NCI-H82 treated with DMSO at 0.1 percent for 48 hours (cell line): ENCODE measurements around the gene SLC41A3.

Experiments
- DNase-seq: peaks from one replicate; lab custom pipeline; 2025; ENCODE audit not compliant: unreplicated experiment; lab: John Stamatoyannopoulos, UW

The SLC41A3 gene

GRCh38 chr3:126121074-126121473 is 37.1 kb upstream of the SLC41A3 start:
- DNase-seq: no peak

GRCh38 chr3:126119976-126120375 is 36.1 kb upstream of the SLC41A3 start:
- DNase-seq: no peak

- no peak for DNase-seq
Observed at GRCh38 chr3:126119008-126119675, 35.2 kb upstream of the SLC41A3 start.

- no peak for DNase-seq
Observed at GRCh38 chr3:126118591-126118990, 34.7 kb upstream of the SLC41A3 start.

GRCh38 chr3:126117786-126118185 is 33.9 kb upstream of the SLC41A3 start:
- no peak for DNase-seq

GRCh38 chr3:126117212-126117611 is 33.3 kb upstream of the SLC41A3 start:
- DNase-seq: no peak

GRCh38 chr3:126116526-126116925 is 32.6 kb upstream of the SLC41A3 start:
- no peak for DNase-seq

- DNase-seq: no peak
Observed at GRCh38 chr3:126114443-126115386, 30.8 kb upstream of the SLC41A3 start.

GRCh38 chr3:126113733-126114442 is 30.0 kb upstream of the SLC41A3 start:
- no peak for DNase-seq

- DNase-seq: no peak
Observed at GRCh38 chr3:126113238-126113555, 29.3 kb upstream of the SLC41A3 start.

GRCh38 chr3:126112531-126113237 is 28.8 kb upstream of the SLC41A3 start:
- DNase-seq: no peak

- no peak for DNase-seq
Observed at GRCh38 chr3:126111566-126112475, 27.9 kb upstream of the SLC41A3 start.

- no peak for DNase-seq
Observed at GRCh38 chr3:126111126-126111551, 27.2 kb upstream of the SLC41A3 start.

- DNase-seq: no peak
Observed at GRCh38 chr3:126110431-126111125, 26.7 kb upstream of the SLC41A3 start.

GRCh38 chr3:126109880-126110235 is 25.9 kb upstream of the SLC41A3 start:
- no peak for DNase-seq

- no peak for DNase-seq
Observed at GRCh38 chr3:126109146-126109879, 25.4 kb upstream of the SLC41A3 start.

- DNase-seq: no peak
Observed at GRCh38 chr3:126108676-126109050, 24.7 kb upstream of the SLC41A3 start.

GRCh38 chr3:126107957-126108675 is 24.2 kb upstream of the SLC41A3 start:
- DNase-seq: no peak
